Inflammatory macrophage (primary cell): ENCODE data around the gene TSSK3.

Source experiments
- DNase-seq, 2 donors: peaks; one replicate each; pipeline ENCODE4 v3.0.0-alpha.2; 2020 to 2022

The TSSK3 gene

DNA sequence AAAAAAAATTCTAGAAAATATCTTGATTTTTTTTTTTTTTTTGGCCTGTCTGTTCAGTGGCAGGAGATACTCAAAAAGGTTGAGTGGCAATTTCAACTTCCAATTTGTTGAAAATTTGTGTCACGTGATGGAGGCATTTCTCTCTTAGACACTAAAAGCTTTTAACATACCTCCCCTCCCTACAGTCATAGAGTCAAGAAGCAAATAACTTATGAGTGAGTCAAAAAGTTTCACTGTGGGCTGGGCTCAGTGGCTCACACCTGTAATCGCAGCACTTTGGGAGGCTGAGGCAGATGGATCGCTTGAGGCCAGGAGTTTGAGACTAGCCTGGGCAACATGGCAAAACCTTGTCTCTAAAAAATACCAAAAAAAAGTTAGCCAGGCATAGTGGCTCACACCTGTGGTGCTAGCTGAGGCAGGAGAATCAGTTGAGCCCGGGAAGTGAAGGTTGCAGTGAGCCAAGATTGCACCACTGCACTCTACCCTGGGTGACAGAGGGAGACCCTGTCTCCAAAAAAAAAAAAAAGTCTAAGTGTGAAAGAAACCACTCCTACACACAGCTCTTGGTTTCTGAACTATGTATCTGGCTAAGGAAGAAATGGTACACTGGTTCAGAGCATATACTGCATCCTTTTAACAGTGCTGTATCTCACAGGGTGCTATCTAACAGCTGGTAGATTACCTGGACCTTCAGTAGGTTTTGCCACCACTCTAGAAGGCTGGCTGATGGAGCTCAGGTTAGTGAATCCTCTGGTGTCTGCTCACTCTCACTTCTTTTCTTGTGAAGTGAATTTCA lies 43.5 kb downstream of the TSSK3 start:
- no peak for DNase-seq

DNA sequence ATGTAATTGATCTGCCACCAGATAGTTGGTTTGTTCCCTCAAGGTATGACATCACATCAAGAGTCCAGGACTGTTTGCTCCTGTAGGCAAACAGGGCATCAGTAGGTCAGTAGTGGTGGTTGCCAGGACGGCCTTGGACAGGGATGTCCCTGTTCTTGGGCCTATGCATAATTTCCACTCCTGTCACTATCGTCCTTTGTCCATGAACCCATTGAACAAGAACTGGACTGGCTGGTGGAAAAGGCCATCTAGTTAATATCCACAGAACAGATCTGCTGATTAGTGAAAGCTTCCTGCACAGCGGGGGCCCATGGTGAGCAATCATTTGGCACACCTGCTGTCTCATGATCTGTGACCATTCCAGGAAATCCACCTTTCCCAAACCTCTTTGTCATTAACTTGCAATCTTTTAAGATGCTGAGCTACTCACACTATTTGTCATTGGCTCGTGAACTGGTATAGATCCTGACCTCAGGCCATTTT lies 44.3 kb downstream of the TSSK3 start:
- DNase-seq = no peak

- DNase-seq = no peak
Measured at GRCh38 chr1:32411261-32411660, 48.9 kb downstream of the TSSK3 start.

DNA sequence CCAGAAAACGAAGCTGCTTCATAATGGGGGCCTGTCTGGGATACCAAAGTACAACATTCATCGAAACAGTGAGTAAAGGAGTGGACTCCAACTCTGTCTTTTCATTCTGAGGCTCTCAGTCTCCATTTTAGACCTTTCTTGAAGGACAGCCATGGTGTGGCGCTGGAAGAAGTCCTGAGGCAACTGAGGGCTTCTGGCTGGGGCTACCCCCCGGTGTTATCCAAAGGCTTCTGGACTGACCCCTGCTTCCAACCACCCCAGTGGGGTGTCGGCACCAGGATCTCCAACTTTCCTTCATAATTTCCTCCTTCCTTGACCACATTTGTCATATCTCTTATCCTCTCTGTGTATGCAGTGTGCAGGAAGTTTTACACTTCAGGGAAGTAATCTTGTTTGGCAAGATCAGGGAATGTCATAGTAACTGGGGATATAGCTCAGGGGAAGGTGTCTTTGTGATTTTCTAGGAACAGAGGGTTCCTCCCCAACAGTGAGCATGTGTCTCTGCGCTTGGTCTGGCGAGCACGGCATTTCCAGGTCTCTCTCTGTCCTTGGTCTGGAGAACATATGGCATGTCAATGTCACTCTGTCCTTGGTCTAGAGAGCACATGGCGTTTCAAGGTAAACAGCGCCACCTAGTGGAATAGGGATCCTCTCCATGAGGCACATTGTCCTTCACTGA lies 51.3 kb downstream of the TSSK3 start:
- peak; percentile 77 to 83 for DNase-seq
